ENCODE results near the gene ADAMTSL1.

Gene ADAMTSL1

DNA sequence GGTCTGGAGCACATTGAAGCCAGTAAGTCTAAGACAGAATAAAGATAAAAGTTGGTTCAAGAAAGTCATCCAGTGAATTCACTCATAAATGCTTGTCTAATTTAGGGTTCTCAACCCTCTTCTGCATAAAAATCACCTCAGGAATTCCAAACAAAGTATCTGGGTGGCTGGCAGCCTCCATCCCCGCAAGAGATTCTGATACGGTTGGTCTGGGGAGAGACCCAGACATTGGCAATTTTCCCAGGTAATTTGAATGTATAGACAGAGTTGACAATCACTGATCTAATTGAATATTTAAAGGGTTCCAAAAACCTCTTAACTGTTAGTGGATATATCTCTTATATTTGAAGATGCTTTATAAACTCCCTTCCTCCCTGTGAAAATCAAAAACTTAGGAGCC, 14.9 kb downstream of the ADAMTSL1 start:
- H3K9me3 Mint-ChIP-seq = no peaks in the 10 kb centered on the region
- TF ChIP-seq, protein P1, sequence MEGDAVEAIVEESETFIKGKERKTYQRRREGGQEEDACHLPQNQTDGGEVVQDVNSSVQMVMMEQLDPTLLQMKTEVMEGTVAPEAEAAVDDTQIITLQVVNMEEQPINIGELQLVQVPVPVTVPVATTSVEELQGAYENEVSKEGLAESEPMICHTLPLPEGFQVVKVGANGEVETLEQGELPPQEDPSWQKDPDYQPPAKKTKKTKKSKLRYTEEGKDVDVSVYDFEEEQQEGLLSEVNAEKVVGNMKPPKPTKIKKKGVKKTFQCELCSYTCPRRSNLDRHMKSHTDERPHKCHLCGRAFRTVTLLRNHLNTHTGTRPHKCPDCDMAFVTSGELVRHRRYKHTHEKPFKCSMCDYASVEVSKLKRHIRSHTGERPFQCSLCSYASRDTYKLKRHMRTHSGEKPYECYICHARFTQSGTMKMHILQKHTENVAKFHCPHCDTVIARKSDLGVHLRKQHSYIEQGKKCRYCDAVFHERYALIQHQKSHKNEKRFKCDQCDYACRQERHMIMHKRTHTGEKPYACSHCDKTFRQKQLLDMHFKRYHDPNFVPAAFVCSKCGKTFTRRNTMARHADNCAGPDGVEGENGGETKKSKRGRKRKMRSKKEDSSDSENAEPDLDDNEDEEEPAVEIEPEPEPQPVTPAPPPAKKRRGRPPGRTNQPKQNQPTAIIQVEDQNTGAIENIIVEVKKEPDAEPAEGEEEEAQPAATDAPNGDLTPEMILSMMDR (IDR thresholded peaks at IDR 0.05) = no peak
- H3K4me3 Mint-ChIP-seq = no peak overlapping the region
- H3K4me1 Mint-ChIP-seq = peaks cover 14% of the 10 kb centered on the region
- H3K27me3 Mint-ChIP-seq (ENCODE audit: low read depth, poor library complexity) = peaks cover 8% of the 10 kb centered on the region
- no peak for DNase-seq
- H3K27ac Mint-ChIP-seq = no peak overlapping the region
- H3K36me3 Mint-ChIP-seq (ENCODE audit: low read depth) = no peaks in the 10 kb centered on the region

DNA sequence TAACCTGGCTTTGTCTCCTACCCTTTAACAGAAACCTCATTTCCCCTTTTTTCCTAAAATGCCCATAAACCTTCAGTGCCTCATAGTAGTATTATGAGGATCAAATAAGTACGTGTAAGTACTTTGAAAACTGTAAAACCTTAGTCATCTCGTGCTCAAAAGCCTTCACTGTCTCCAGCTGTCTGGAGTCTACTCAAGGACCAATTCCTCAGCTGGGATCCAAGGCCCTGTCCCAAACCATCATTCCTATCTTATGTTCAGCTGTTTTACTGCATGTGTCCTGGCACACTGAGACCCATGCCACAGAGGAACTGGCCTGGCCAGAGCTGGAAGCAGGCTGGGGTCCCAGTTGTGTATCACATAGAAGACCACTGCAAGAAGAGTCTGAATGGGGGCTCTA, 15.9 kb downstream of the ADAMTSL1 start:
- TF ChIP-seq, protein P1 (IDR thresholded peaks at IDR 0.05) = no peak
- no peak for DNase-seq
- Mint-ChIP-seq H3K9me3 (no peaks in the 10 kb centered on the region), H3K36me3 (ENCODE audit: low read depth) (no peaks in the 10 kb centered on the region), H3K27ac (no peak overlapping the region), H3K27me3 (ENCODE audit: low read depth, poor library complexity) (peaks cover 8% of the 10 kb centered on the region), H3K4me1 (peaks cover 14% of the 10 kb centered on the region), H3K4me3 (no peak overlapping the region)

DNA sequence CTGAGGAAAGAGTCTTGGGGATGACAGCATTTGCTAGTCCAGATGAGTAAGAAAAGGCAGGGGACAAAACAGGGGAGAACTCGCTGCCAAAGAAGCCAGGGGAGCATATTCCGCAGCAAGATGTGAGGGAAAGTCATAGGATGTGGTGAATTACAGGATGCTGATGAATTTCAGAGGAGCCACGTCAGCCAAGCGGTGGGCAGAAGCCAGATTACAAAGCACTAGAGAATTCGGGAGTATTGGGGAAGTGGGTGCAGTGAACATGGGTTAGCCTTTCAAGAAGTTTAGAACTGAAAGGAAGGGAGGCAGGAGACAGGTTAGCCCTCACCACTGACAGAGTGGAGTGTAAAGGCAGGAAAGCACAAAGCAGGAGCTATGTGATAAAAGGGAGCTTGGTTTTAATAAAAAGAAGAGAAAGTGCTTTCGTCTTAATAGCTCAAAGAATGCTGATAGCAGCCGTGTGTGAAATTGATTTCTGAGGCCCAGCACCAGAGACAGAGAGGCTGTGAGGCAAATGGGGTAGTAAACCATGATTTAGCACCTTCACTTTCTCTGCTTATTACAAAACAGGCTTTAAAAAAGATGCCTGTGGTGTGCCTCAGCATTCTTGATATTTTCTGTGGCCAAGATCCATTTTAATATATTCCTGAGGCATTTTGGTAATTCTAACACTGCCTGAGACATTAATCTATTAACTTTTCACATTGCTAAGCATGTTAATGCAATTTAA, 16.9 kb downstream of the ADAMTSL1 start:
- TF ChIP-seq, protein P1 (IDR thresholded peaks at IDR 0.05) = no peak
- no peak for DNase-seq
- no peaks in the 10 kb centered on the region for H3K9me3 Mint-ChIP-seq
- no peak overlapping the region for H3K4me3 Mint-ChIP-seq
- no peak overlapping the region for H3K27ac Mint-ChIP-seq
- H3K4me1 Mint-ChIP-seq = peaks cover 8% of the 10 kb centered on the region
- H3K27me3 Mint-ChIP-seq (ENCODE audit: low read depth, poor library complexity) = peaks cover 5% of the 10 kb centered on the region
- no peaks in the 10 kb centered on the region for H3K36me3 Mint-ChIP-seq (ENCODE audit: low read depth)

GRCh38 chr9:18492612-18493011, 18.7 kb downstream of the ADAMTSL1 start:
- no peaks in the 10 kb centered on the region for H3K9me3 Mint-ChIP-seq
- TF ChIP-seq, protein P1 (IDR thresholded peaks at IDR 0.05) = no peak
- H3K4me1 Mint-ChIP-seq = peaks cover 8% of the 10 kb centered on the region
- DNase-seq = no peak
- H3K4me3 Mint-ChIP-seq = no peak overlapping the region
- no peaks in the 10 kb centered on the region for H3K36me3 Mint-ChIP-seq (ENCODE audit: low read depth)
- H3K27ac Mint-ChIP-seq = no peak overlapping the region
- peaks cover 5% of the 10 kb centered on the region for H3K27me3 Mint-ChIP-seq (ENCODE audit: low read depth, poor library complexity)

DNA sequence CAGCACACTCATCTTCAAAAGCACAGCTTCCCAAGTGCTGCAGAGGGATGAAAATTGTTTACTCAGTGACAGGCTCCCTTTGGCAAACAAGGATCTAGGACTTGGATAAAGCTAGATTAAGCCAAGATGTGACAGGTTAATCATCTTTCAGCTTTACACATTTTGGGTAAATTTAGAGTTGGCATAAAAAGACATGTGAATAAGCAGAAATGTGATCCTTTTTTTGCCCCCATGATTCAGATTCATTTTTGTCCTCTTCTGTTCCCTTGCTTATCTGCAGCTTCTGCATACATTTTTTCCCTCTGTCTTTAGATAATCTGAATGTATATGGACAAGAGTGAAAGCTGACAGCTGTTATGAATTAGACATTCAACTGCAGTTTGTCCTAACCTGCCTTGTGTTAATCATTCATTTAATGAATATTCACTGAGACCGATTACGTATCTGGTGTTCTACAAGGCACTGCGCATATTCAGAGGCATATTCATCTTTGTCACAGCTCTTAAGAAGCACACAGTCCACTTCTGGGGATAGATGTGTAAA, 19.6 kb downstream of the ADAMTSL1 start:
- Mint-ChIP-seq H3K4me1 (peaks cover 8% of the 10 kb centered on the region), H3K9me3 (no peaks in the 10 kb centered on the region), H3K27me3 (ENCODE audit: low read depth, poor library complexity) (no peaks in the 10 kb centered on the region), H3K4me3 (no peak overlapping the region), H3K27ac (no peak overlapping the region), H3K36me3 (ENCODE audit: low read depth) (no peaks in the 10 kb centered on the region)
- TF ChIP-seq, protein P1 (IDR thresholded peaks at IDR 0.05) = no peak
- no peak for DNase-seq

GRCh38 chr9:18495065-18495464, 21.1 kb downstream of the ADAMTSL1 start:
- TF ChIP-seq, protein P1 (IDR thresholded peaks at IDR 0.05) = no peak
- no peaks in the 10 kb centered on the region for H3K27me3 Mint-ChIP-seq (ENCODE audit: low read depth, poor library complexity)
- H3K9me3 Mint-ChIP-seq = no peaks in the 10 kb centered on the region
- H3K4me3 Mint-ChIP-seq = no peak overlapping the region
- H3K4me1 Mint-ChIP-seq = peaks cover 8% of the 10 kb centered on the region
- no peaks in the 10 kb centered on the region for H3K36me3 Mint-ChIP-seq (ENCODE audit: low read depth)
- no peak overlapping the region for H3K27ac Mint-ChIP-seq
- no peak for DNase-seq
